DND-41 (cell line): ENCODE measurements around the gene SMYD1.

Experiments
- ATAC-seq: fragments of 200-7000 bp; cut with Tn5 transposase; 3 replicates; pipeline ENCODE4 v1.9.1; 2021; ENCODE audit warnings: low read depth; ENCODE audit not compliant: insufficient read depth
- DNase-seq: peaks from one replicate; pipeline ENCODE4 v3.0.0-alpha.2; 2020
- H2AFZ ChIP-seq: 2 replicates; pipeline ENCODE4 v1.6.0; 2012; ENCODE audit warnings: low read depth, low read length
- H3K27ac ChIP-seq: 2 replicates; pipeline ENCODE4 v1.5.1; 2012; ENCODE audit warnings: low read length, inconsistent platforms
- H3K27me3 ChIP-seq: fragments of 200-600 bp; sonication (generic); 2 replicates; pipeline ENCODE4 v1.6.0; 2012; ENCODE audit warnings: low read length, mild to moderate bottlenecking, inconsistent platforms; ENCODE audit not compliant: insufficient read depth, poor library complexity
- H3K36me3 ChIP-seq: 2 replicates; pipeline ENCODE4 v1.5.1; 2012; ENCODE audit warnings: low read length, inconsistent platforms; ENCODE audit not compliant: insufficient read depth
- H3K4me1 ChIP-seq: 2 replicates; pipeline ENCODE4 v1.5.1; 2012; ENCODE audit warnings: mild to moderate bottlenecking, low read length; ENCODE audit not compliant: insufficient read depth
- H3K4me2 ChIP-seq: 2 replicates; pipeline ENCODE4 v1.6.0; 2012; ENCODE audit warnings: mild to moderate bottlenecking, moderate library complexity, low read length, inconsistent platforms; ENCODE audit not compliant: insufficient read depth
- H3K4me3 ChIP-seq, 2 experiments: fragments of 200-600 bp in 1 of 2; shearing (Covaris generic) in 1 of 2; 2 replicates each; pipeline ENCODE4 v1.5.1; 2012 to 2016; ENCODE audit warnings: inconsistent platforms in 2 of 2, low read length in 2 of 2, mild to moderate bottlenecking in 2 of 2, low read depth in 1 of 2, moderate library complexity in 1 of 2
- H3K79me2 ChIP-seq: 2 replicates; pipeline ENCODE4 v1.6.0; 2012; ENCODE audit warnings: low read length, inconsistent platforms; ENCODE audit not compliant: insufficient read depth
- H3K9ac ChIP-seq: 2 replicates; pipeline ENCODE4 v1.6.0; 2012; ENCODE audit warnings: low read depth, mild to moderate bottlenecking, inconsistent platforms, low read length, moderate library complexity
- H3K9me3 ChIP-seq: 2 replicates; pipeline ENCODE4 v1.5.1; 2012; ENCODE audit warnings: low read length, moderate library complexity, mild to moderate bottlenecking, inconsistent platforms; ENCODE audit not compliant: insufficient read depth, severe bottlenecking
- H4K20me1 ChIP-seq: 2 replicates; pipeline ENCODE4 v1.6.0; 2012; ENCODE audit warnings: low read length; ENCODE audit not compliant: insufficient read depth
- EZH2 ChIP-seq: IDR thresholded peaks from 3 replicates; pipeline ENCODE4 v1.6.1; 2012; ENCODE audit warnings: borderline replicate concordance, low read depth, mild to moderate bottlenecking, moderate library complexity, low read length, inconsistent platforms; ENCODE audit not compliant: severe bottlenecking
- TF ChIP-seq, protein P1 (sequence below): IDR thresholded peaks from 2 replicates; pipeline ENCODE4 v1.5.1; 2012; ENCODE audit warnings: borderline replicate concordance, low read length, moderate library complexity, mild to moderate bottlenecking; ENCODE audit not compliant: poor library complexity, severe bottlenecking; ENCODE audit errors: extremely low read depth

The SMYD1 gene

DNA sequence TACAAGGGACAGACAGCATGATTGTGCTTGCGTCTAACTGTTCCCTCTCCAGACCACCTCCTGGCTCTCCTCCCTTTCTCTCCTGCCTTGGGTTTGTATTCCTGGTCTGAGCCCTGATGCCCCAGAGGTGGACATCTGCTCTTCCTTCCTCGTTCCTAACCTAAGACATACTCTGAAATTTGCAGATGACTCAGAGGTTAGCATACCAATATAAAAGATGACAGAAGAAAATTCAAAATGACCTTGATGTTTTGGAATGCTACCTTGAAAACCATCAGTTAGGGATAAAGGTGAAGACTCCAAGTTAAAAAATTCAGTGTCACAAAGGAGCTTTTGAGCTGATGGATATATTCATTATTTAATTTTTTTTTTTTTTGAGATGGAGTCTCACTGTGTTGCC, 12.9 kb downstream of the SMYD1 start:
- no peak for ATAC-seq
- DNase-seq: no peak

DNA sequence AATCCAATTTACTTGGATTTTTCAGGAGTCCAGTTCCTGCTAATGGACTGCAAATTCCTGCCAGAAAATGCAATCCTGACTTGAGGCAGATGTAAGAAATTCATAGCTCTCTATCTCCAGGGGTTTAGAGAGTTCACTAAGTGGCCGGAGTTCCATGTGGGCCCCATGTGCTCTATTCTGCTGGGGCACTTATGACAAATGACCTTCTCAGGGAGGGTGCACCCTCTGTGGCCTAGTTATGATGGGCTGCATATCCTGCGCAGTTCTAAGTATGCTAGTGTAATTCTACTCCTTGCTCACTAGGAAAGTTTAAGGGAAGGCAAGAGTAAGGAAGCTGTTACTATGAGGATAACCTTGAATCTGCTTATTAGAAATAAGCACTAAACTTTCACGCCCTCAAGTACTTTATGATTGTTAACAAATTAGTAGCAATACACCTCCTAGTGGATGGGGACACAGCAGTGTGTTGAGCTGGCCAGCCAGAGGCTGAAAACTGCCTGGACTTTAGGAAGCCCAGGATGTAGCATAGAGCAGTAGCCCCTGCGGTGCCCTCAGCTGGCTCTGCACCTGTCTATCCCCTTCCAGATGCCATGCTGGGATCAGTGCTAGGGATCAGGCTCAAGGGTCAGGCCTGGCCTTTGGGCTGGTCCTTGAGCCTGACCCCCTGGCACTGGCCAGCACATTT, 14.4 kb downstream of the SMYD1 start:
- H3K79me2 ChIP-seq: no peaks in the 10 kb centered on the region
- ATAC-seq: no peak
- no peak overlapping the region for H3K27ac ChIP-seq
- no peak for TF ChIP-seq EZH2
- TF ChIP-seq, protein P1, sequence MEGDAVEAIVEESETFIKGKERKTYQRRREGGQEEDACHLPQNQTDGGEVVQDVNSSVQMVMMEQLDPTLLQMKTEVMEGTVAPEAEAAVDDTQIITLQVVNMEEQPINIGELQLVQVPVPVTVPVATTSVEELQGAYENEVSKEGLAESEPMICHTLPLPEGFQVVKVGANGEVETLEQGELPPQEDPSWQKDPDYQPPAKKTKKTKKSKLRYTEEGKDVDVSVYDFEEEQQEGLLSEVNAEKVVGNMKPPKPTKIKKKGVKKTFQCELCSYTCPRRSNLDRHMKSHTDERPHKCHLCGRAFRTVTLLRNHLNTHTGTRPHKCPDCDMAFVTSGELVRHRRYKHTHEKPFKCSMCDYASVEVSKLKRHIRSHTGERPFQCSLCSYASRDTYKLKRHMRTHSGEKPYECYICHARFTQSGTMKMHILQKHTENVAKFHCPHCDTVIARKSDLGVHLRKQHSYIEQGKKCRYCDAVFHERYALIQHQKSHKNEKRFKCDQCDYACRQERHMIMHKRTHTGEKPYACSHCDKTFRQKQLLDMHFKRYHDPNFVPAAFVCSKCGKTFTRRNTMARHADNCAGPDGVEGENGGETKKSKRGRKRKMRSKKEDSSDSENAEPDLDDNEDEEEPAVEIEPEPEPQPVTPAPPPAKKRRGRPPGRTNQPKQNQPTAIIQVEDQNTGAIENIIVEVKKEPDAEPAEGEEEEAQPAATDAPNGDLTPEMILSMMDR: no peak
- H3K9ac ChIP-seq: no peak overlapping the region
- no peaks in the 10 kb centered on the region for H3K9me3 ChIP-seq
- H2AFZ ChIP-seq: no peak overlapping the region
- no peaks in the 10 kb centered on the region for H4K20me1 ChIP-seq
- no peaks in the 10 kb centered on the region for H3K4me1 ChIP-seq
- no peak overlapping the region for H3K4me2 ChIP-seq
- no peak overlapping the region for H3K4me3 ChIP-seq
- no peak for DNase-seq
- no peaks in the 10 kb centered on the region for H3K36me3 ChIP-seq
- H3K27me3 ChIP-seq: no peaks in the 10 kb centered on the region

More for the DNA sequence above, 12.9 kb downstream of the SMYD1 start:
- TF ChIP-seq EZH2: no peak
- TF ChIP-seq, protein P1: no peak
- Histone ChIP-seq H3K36me3 (no peaks in the 10 kb centered on the region), H3K79me2 (no peaks in the 10 kb centered on the region), H3K4me3 (no peak overlapping the region), H3K4me2 (no peak overlapping the region), H3K27me3 (no peaks in the 10 kb centered on the region), H4K20me1 (no peaks in the 10 kb centered on the region), H3K27ac (no peak overlapping the region), H3K4me1 (no peaks in the 10 kb centered on the region), H2AFZ (no peak overlapping the region), H3K9me3 (no peaks in the 10 kb centered on the region), H3K9ac (no peak overlapping the region)

DNA sequence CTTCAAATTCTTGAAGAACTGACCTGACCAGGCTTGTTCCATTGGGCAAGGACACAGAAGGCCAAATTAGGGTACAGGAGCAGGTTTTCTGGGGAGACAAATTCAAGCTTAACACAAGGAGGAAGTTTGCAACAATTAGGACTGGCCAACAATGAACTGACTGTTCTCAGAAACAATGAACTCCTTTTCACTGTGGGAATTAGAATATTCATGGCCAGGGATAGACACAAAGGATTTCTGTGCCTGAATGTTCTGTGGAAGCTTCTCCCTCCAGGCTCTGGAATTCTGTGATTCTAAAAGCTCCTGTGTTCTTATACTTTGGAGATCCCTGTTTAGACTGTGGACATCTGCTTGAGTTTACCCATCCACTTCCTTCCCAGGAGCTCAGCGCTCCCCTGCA, 15.2 kb downstream of the SMYD1 start:
- Histone ChIP-seq H3K4me1 (no peaks in the 10 kb centered on the region), H3K36me3 (no peaks in the 10 kb centered on the region), H3K27me3 (no peaks in the 10 kb centered on the region), H3K9ac (no peak overlapping the region), H3K79me2 (no peaks in the 10 kb centered on the region), H3K27ac (no peak overlapping the region), H4K20me1 (no peaks in the 10 kb centered on the region), H2AFZ (no peak overlapping the region), H3K9me3 (no peaks in the 10 kb centered on the region), H3K4me3 (no peak overlapping the region), H3K4me2 (no peak overlapping the region)
- ATAC-seq: no peak
- no peak for DNase-seq
- no peak for TF ChIP-seq EZH2
- TF ChIP-seq, protein P1: no peak
